K562 (cell line): Measurements from ENCODE around the gene FBLN2. TPM values are rescaled to one million over a fixed set of nuclear protein-coding genes. Genes with fewer than 3 reads are reported as not detected.

Source experiments
- ATAC-seq: fragments of 200-7000 bp; cut with Tn5 transposase; 3 replicates; pipeline ENCODE4 v1.9.1; 2020; ENCODE audit warnings: moderate library complexity
- BruUV-seq: library from RNA; stranded (reverse); fragments of 400-500 nt; replicated peaks from 2 replicates; lab custom pipeline; 2021; lab: Mats Ljungman, UMichigan
- CTCF ChIA-PET: fragments of 300-600 bp; formaldehyde crosslinking; extraction: SDS; loops from one replicate; lab custom pipeline; 2021; ENCODE audit warnings: low intra/inter-chr PET ratio; lab: Yijun Ruan, JAX
- POLR2A ChIA-PET: fragments of 300-600, 350-650 bp; sonication (Branson Sonifier 250); formaldehyde crosslinking; extraction: SDS; loops from one replicate; lab custom pipeline; 2021; ENCODE audit warnings: antibody characterized with exemption, inconsistent platforms; lab: Yijun Ruan, JAX
- DNase-seq, 4 experiments: peaks; one replicate each; pipeline versions ENCODE4 v3.0.0 to v3.0.0-alpha.2; 2011 to 2018; ENCODE audit warnings: low spot score in 3 of 4, mixed read lengths in 3 of 4; ENCODE audit errors: extremely low read depth in 1 of 4
- FAIRE-seq: peaks from 2 replicates; lab custom pipeline; 2011; peaks lifted over from hg19 to GRCh38; lab: Jason Lieb, UNC
- H2AFZ ChIP-seq: 2 replicates; pipeline ENCODE4 v1.6.0; 2011; ENCODE audit warnings: low read depth, low read length, control low read depth, inconsistent platforms
- H3K27ac ChIP-seq: fragments of 200-600 bp; 3 replicates; pipeline ENCODE4 v1.8.0; 2011; ENCODE audit warnings: low read depth, mild to moderate bottlenecking, control low read depth, inconsistent platforms, low read length, moderate library complexity, mixed read lengths; ENCODE audit errors: extremely low read depth
- H3K27me3 ChIP-seq, 2 experiments: fragments of 300-600 bp in 1 of 2; 2 replicates in 1 of 2; 3 replicates in 1 of 2; pipeline versions ENCODE4 v1.6.0 to v1.8.0; 2011; ENCODE audit warnings: inconsistent platforms in 2 of 2, low read length in 2 of 2, mild to moderate bottlenecking in 1 of 2, mixed read lengths in 1 of 2, moderate library complexity in 1 of 2; ENCODE audit not compliant: control insufficient read depth in 2 of 2, insufficient read depth in 2 of 2
- H3K36me3 ChIP-seq: fragments of 300-600 bp; 3 replicates; pipeline ENCODE4 v1.8.0; 2011; ENCODE audit warnings: mild to moderate bottlenecking, low read length, inconsistent platforms; ENCODE audit not compliant: control insufficient read depth, insufficient read depth
- H3K4me1 ChIP-seq, 2 experiments: fragments of 200-600 bp in 1 of 2; replicated peaks in 1 of 2; 2 replicates in 1 of 2; 3 replicates in 1 of 2; pipeline versions ENCODE4 v1.5.1 to v1.8.0; 2011; ENCODE audit warnings: inconsistent platforms in 2 of 2, low read length in 2 of 2, mild to moderate bottlenecking in 1 of 2, mixed read lengths in 1 of 2, moderate library complexity in 1 of 2; ENCODE audit not compliant: control insufficient read depth in 2 of 2, insufficient read depth in 2 of 2
- H3K4me2 ChIP-seq: 2 replicates; pipeline ENCODE4 v1.6.1; 2011; ENCODE audit warnings: low read length, control low read depth, inconsistent platforms, mixed read lengths; ENCODE audit not compliant: insufficient read depth
- H3K4me3 ChIP-seq: fragments of 200-600 bp; sonication (generic), shearing (Covaris generic); 2 replicates; pipeline ENCODE4 v1.5.1; 2016; ENCODE audit warnings: control low read depth, inconsistent platforms
- H3K79me2 ChIP-seq: fragments of 200-600 bp; 3 replicates; pipeline ENCODE4 v1.8.0; 2011; ENCODE audit warnings: low read length, inconsistent platforms; ENCODE audit not compliant: control insufficient read depth, insufficient read depth
- H3K9ac ChIP-seq, 2 experiments: 2 replicates each; pipeline versions ENCODE4 v1.6.0 to v1.6.1; 2011; ENCODE audit warnings: low read depth in 2 of 2, low read length in 2 of 2, control low read depth in 1 of 2, inconsistent platforms in 1 of 2, mild to moderate bottlenecking in 1 of 2, mixed read lengths in 1 of 2; ENCODE audit not compliant: insufficient read depth in 1 of 2
- H3K9me1 ChIP-seq: one replicate; pipeline ENCODE4 v1.6.0; 2011; ENCODE audit warnings: inconsistent platforms, mild to moderate bottlenecking, low read length, moderate library complexity; ENCODE audit not compliant: control insufficient read depth, insufficient read depth
- H3K9me3 ChIP-seq: replicated peaks from 2 replicates; pipeline ENCODE4 v1.5.1; 2011; ENCODE audit warnings: low read depth, low read length, inconsistent platforms; ENCODE audit not compliant: control insufficient read depth, insufficient read depth
- H4K20me1 ChIP-seq: replicated peaks from 2 replicates; pipeline ENCODE4 v1.6.1; 2011; ENCODE audit warnings: low read length, inconsistent platforms, mixed read lengths; ENCODE audit not compliant: control insufficient read depth, insufficient read depth
- WGBS: fragments of 100-300 bp; shearing (Covaris generic); methylation state at CpG from one replicate; pipeline ENCODE4 v1.1.6; 2016; ENCODE audit warnings: low coverage, mixed read lengths; ENCODE audit not compliant: insufficient coverage; ENCODE audit errors: missing lambda C conversion rate; 5-methylcytosine and 5-hydroxymethylcytosine counted together
- in situ Hi-C: fragments of 300-500 bp; cut with MboI; formaldehyde crosslinking; loops from 4 replicates; pipeline ENCODE4 v1.15.0; 2018; ENCODE audit warnings: inconsistent platforms, mixed read lengths
- intact Hi-C: fragments of 100-400 bp; cut with micrococcal nuclease; formaldehyde crosslinking; loops from 2 replicates; pipeline ENCODE4 v1.14.2; 2022
- polyA plus RNA-seq, 8 experiments: library from polyadenylated mRNA; depleted of rRNA in 4 of 8; stranded (reverse) in 5 of 8; unstranded in 3 of 8; fragments of >200 nt; fragmentation: Nextera tagmentation in 2 of 8; fragmentation: Illumina TruSeq in 1 of 8; extraction: Ambion mirVana in 2 of 8; extraction: Trizol in 1 of 8; gene quantifications; 2 replicates each; pipeline versions ENCODE4 v1.2.1 to v1.2.3, GENCODE V29; 2011 to 2014; ENCODE audit warnings: inconsistent platforms in 1 of 8, missing spikeins in 1 of 8
- total RNA-seq, 7 experiments: library from RNA; depleted of rRNA in 6 of 7; stranded (reverse); fragments of >200 nt in 6 of 7; fragmentation: Illumina TruSeq in 2 of 7; extraction: Trizol in 2 of 7; gene quantifications; 2 replicates each; pipeline versions ENCODE4 v1.2.1 to v1.2.3, GENCODE V29; 2011 to 2021; ENCODE audit warnings: low replicate concordance in 1 of 7
- TF ChIP-seq, protein P1 (sequence below): fragments of 450-650 bp; formaldehyde crosslinking; IDR thresholded peaks from 2 replicates; pipeline ENCODE4 v1.4.0; 2022; ENCODE audit warnings: mild to moderate bottlenecking, moderate library complexity
- TF ChIP-seq, protein P2 (sequence below): fragments of 250-450 bp; sonication (Bioruptor Pico); IDR thresholded peaks from 2 replicates; pipeline ENCODE4 v1.9.0; 2021; ENCODE audit warnings: mild to moderate bottlenecking, inconsistent platforms

Gene FBLN2
- total and polyA plus RNA-seq, 9 of the 15 experiments (the other 6 are each of a cell fraction or from before 2014, with no cell fraction given) = 0.03 to 0.10 (median 0.04) TPM; not detected in 6

DNA sequence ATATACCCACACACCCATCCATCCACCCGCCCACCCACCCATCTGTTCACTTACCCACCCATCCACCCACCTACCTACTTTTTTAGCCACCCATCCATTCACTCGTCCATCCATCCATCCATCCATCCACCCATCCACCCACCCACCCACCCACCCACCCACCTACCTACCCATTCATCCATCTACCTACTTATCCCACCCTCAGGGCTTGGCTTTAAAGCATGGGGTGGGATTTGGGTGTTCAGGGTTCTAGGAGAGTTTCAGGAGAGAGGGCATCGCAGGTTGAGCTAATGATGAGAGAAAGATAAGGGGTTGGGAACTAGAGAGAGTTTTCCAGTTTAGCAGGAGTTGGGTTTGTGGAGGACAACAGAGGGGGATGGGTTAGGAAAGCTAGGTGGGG is 9.7 kb downstream of the FBLN2 start:
- Histone ChIP-seq H3K9me3 (no peaks in the 10 kb centered on the region; the same call in 1 of the 2 replicates), H3K27me3 (peaks cover 15 to 58% of the 10 kb centered on the region in 2 experiments; a peak in 4 of 5 replicates), H3K9me1 (no peaks in the 10 kb centered on the region), H3K4me2 (no peak overlapping the region), H3K9ac (no peak overlapping the region), H4K20me1 (0 out of 2 replicates have a peak, but pooled peaks cover 8% of the 10 kb centered on the region), H2AFZ (no peak overlapping the region), H3K4me3 (no peak overlapping the region), H3K27ac (no peak overlapping the region), H3K4me1 (peaks cover 6 to 11% of the 10 kb centered on the region in 2 experiments; a peak in 4 of 5 replicates), H3K36me3 (no peaks in the 10 kb centered on the region), H3K79me2 (no peaks in the 10 kb centered on the region)
- 0% methylated on average over 1 of the region's 3 CpGs for WGBS
- ATAC-seq (no peak), DNase-seq (no peak), FAIRE-seq (no peak)
- BruUV-seq = no TSS peak
- TF ChIP-seq, protein P1, sequence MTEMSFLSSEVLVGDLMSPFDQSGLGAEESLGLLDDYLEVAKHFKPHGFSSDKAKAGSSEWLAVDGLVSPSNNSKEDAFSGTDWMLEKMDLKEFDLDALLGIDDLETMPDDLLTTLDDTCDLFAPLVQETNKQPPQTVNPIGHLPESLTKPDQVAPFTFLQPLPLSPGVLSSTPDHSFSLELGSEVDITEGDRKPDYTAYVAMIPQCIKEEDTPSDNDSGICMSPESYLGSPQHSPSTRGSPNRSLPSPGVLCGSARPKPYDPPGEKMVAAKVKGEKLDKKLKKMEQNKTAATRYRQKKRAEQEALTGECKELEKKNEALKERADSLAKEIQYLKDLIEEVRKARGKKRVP (CRISPR knock-in tag) = no peak
- TF ChIP-seq, protein P2, sequence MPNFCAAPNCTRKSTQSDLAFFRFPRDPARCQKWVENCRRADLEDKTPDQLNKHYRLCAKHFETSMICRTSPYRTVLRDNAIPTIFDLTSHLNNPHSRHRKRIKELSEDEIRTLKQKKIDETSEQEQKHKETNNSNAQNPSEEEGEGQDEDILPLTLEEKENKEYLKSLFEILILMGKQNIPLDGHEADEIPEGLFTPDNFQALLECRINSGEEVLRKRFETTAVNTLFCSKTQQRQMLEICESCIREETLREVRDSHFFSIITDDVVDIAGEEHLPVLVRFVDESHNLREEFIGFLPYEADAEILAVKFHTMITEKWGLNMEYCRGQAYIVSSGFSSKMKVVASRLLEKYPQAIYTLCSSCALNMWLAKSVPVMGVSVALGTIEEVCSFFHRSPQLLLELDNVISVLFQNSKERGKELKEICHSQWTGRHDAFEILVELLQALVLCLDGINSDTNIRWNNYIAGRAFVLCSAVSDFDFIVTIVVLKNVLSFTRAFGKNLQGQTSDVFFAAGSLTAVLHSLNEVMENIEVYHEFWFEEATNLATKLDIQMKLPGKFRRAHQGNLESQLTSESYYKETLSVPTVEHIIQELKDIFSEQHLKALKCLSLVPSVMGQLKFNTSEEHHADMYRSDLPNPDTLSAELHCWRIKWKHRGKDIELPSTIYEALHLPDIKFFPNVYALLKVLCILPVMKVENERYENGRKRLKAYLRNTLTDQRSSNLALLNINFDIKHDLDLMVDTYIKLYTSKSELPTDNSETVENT = no peak
- in situ Hi-C loops = no loop called here
- POLR2A ChIA-PET = interaction anchor here (1.1 kb wide), 1 partner anchor 10 kb away, joined by 3 read pairs; the partner anchor contains the start of gene FBLN2
- CTCF ChIA-PET = no interaction called here
- intact Hi-C loops = loop anchor here (10.0 kb wide), 1 partner anchor 86 kb away; no protein-coding TSS in a partner anchor
